SK-N-MC (cell line): Measurements from ENCODE around the gene ANKS1A.

Experiments used
- EZH2 ChIP-seq: fragments of 200-600 bp; sonication (generic); IDR thresholded peaks from one replicate; pipeline ENCODE4 v1.6.1; 2017; ENCODE audit warnings: antibody characterized with exemption
- FOXP2 ChIP-seq: optimal IDR thresholded peaks from 2 replicates; pipeline ENCODE3; 2011; ENCODE audit warnings: mild to moderate bottlenecking, moderate library complexity; ENCODE audit not compliant: insufficient read depth; ENCODE audit errors: extremely low read length, control extremely low read depth
- POLR2AphosphoS5 ChIP-seq: IDR thresholded peaks from 2 replicates; pipeline ENCODE4 v1.6.1; 2012; ENCODE audit warnings: mild to moderate bottlenecking, low read depth, low read length, borderline replicate concordance

- TF ChIP-seq EZH2 (no peak), POLR2AphosphoS5 (no peak), FOXP2 (no peak)
Observed at GRCh38 chr6:34979218-34979617, 90.2 kb downstream of the ANKS1A start.
